ENCODE results near the gene OR2V2.
"Not testable (repeated sequence)": the region's sequence is repeated elsewhere in the genome, so short reads cannot be mapped to it uniquely, and the experiment has no call there.

OR2V2 gene

GRCh38 chr5:181127907-181128626 lies 19.3 kb upstream of the OR2V2 start:
- Histone ChIP-seq H3K23ac (ENCODE audit: low read length) (no peak overlapping the region), H4K8ac (ENCODE audit: low read depth, low read length) (no peak overlapping the region)

GRCh38 chr5:181129601-181130000 lies 17.8 kb upstream of the OR2V2 start:
- H3K4me3 ChIP-seq (ENCODE audit: low read length), result no peak overlapping the region
- H3K4me2 ChIP-seq (ENCODE audit: low read length), result no peak overlapping the region
- H4K5ac ChIP-seq (ENCODE audit: low read length), result no peak overlapping the region
- no peak for DNase-seq
- H3K4me1 ChIP-seq (ENCODE audit: control insufficient read depth, low read depth, low read length), result no peaks in the 10 kb centered on the region
- no peaks in the 10 kb centered on the region for H3K36me3 ChIP-seq (ENCODE audit: control insufficient read depth, insufficient read depth, low read length)
- H2BK15ac ChIP-seq (replicated peaks; ENCODE audit: low read depth), result no peak overlapping the region
- no peak overlapping the region for H3K18ac ChIP-seq (ENCODE audit: low read length)
- H2AK5ac ChIP-seq (ENCODE audit: low read length), result no peak overlapping the region
- WGBS (ENCODE audit: extremely low coverage, insufficient coverage, low lambda C conversion rate), result no CpG with 5 or more reads among the region's 7 CpGs
- H2BK5ac ChIP-seq (ENCODE audit: low read length), result no peak overlapping the region
- no peak overlapping the region for H2BK120ac ChIP-seq (ENCODE audit: low read depth, low read length)
- no peak overlapping the region for H3K23ac ChIP-seq (ENCODE audit: low read length)
- no peaks in the 10 kb centered on the region for H3K79me2 ChIP-seq (ENCODE audit: control insufficient read depth, insufficient read depth, low read length)
- no peaks in the 10 kb centered on the region for H3K27me3 ChIP-seq (ENCODE audit: insufficient read depth, low read length, poor library complexity)
- no peak overlapping the region for H3K9ac ChIP-seq (ENCODE audit: low read length)
- no peak overlapping the region for H3K56ac ChIP-seq (ENCODE audit: low read length)
- no peak overlapping the region for H3K4ac ChIP-seq (ENCODE audit: low read depth, low read length)
- H3K79me1 ChIP-seq (ENCODE audit: low read length), result no peaks in the 10 kb centered on the region
- H4K8ac ChIP-seq (ENCODE audit: low read depth, low read length), result no peak overlapping the region
- H3K27ac ChIP-seq (ENCODE audit: low read depth, low read length), result no peak overlapping the region

More at GRCh38 chr5:181127907-181128626, 19.3 kb upstream of the OR2V2 start:
- Histone ChIP-seq H3K79me1 (ENCODE audit: low read length) (no peaks in the 10 kb centered on the region), H3K9ac (ENCODE audit: low read length) (no peak overlapping the region), H3K4me2 (ENCODE audit: low read length) (no peak overlapping the region), H3K27me3 (ENCODE audit: insufficient read depth, low read length, poor library complexity) (no peaks in the 10 kb centered on the region), H2BK120ac (ENCODE audit: low read depth, low read length) (no peak overlapping the region), H3K4me1 (ENCODE audit: control insufficient read depth, low read depth, low read length) (no peaks in the 10 kb centered on the region), H3K36me3 (ENCODE audit: control insufficient read depth, insufficient read depth, low read length) (no peaks in the 10 kb centered on the region), H3K4ac (ENCODE audit: low read depth, low read length) (no peak overlapping the region), H3K27ac (ENCODE audit: low read depth, low read length) (no peak overlapping the region), H3K56ac (ENCODE audit: low read length) (no peak overlapping the region), H2BK15ac (replicated peaks; ENCODE audit: low read depth) (no peak overlapping the region), H3K4me3 (ENCODE audit: low read length) (no peak overlapping the region), H4K5ac (ENCODE audit: low read length) (no peak overlapping the region), H3K79me2 (ENCODE audit: control insufficient read depth, insufficient read depth, low read length) (no peaks in the 10 kb centered on the region), H2AK5ac (ENCODE audit: low read length) (no peak overlapping the region), H3K18ac (ENCODE audit: low read length) (no peak overlapping the region), H2BK5ac (ENCODE audit: low read length) (no peak overlapping the region)
- DNase-seq, result no peak
- WGBS (ENCODE audit: extremely low coverage, insufficient coverage, low lambda C conversion rate), result no CpG with 5 or more reads among the region's 15 CpGs

- not testable (repeated sequence) for H3K27ac ChIP-seq (ENCODE audit: low read depth, low read length); H2BK120ac ChIP-seq (ENCODE audit: low read depth, low read length); H3K79me1 ChIP-seq (ENCODE audit: low read length); H3K56ac ChIP-seq (ENCODE audit: low read length); H4K5ac ChIP-seq (ENCODE audit: low read length); H3K18ac ChIP-seq (ENCODE audit: low read length); H3K27me3 ChIP-seq (ENCODE audit: insufficient read depth, low read length, poor library complexity); H3K4me1 ChIP-seq (ENCODE audit: control insufficient read depth, low read depth, low read length); H2AK5ac ChIP-seq (ENCODE audit: low read length); H3K23ac ChIP-seq (ENCODE audit: low read length); H2BK5ac ChIP-seq (ENCODE audit: low read length); H3K4me2 ChIP-seq (ENCODE audit: low read length); H3K9ac ChIP-seq (ENCODE audit: low read length); DNase-seq; H3K36me3 ChIP-seq (ENCODE audit: control insufficient read depth, insufficient read depth, low read length); H2BK15ac ChIP-seq (replicated peaks; ENCODE audit: low read depth); H3K79me2 ChIP-seq (ENCODE audit: control insufficient read depth, insufficient read depth, low read length); H4K8ac ChIP-seq (ENCODE audit: low read depth, low read length); H3K4ac ChIP-seq (ENCODE audit: low read depth, low read length); H3K4me3 ChIP-seq (ENCODE audit: low read length)
- no CpG with 5 or more reads among the region's 9 CpGs for WGBS (ENCODE audit: extremely low coverage, insufficient coverage, low lambda C conversion rate)
These were observed 17.3 kb upstream of the OR2V2 start for GRCh38 chr5:181130081-181130480.

- Histone ChIP-seq H2BK5ac (ENCODE audit: low read length) (no peak within 1 kb of the TSS), H2BK15ac (replicated peaks; ENCODE audit: low read depth) (no peak within 1 kb of the TSS), H2AK5ac (ENCODE audit: low read length) (no peak within 1 kb of the TSS), H3K9ac (ENCODE audit: low read length) (no peak within 1 kb of the TSS), H3K79me2 (ENCODE audit: control insufficient read depth, insufficient read depth, low read length) (no peaks in the 10 kb centered on the region), H3K56ac (ENCODE audit: low read length) (no peak within 1 kb of the TSS), H3K27me3 (ENCODE audit: insufficient read depth, low read length, poor library complexity) (no peaks in the 10 kb centered on the region), H3K27ac (ENCODE audit: low read depth, low read length) (no peak within 1 kb of the TSS), H3K4me3 (ENCODE audit: low read length) (no peak within 1 kb of the TSS), H2BK120ac (ENCODE audit: low read depth, low read length) (no peak within 1 kb of the TSS), H3K18ac (ENCODE audit: low read length) (no peak within 1 kb of the TSS), H4K8ac (ENCODE audit: low read depth, low read length) (no peak within 1 kb of the TSS), H3K36me3 (ENCODE audit: control insufficient read depth, insufficient read depth, low read length) (no peaks in the 10 kb centered on the region), H3K23ac (ENCODE audit: low read length) (no peak within 1 kb of the TSS), H3K79me1 (ENCODE audit: low read length) (no peaks in the 10 kb centered on the region), H3K4ac (ENCODE audit: low read depth, low read length) (no peak within 1 kb of the TSS), H3K4me2 (ENCODE audit: low read length) (no peak within 1 kb of the TSS), H4K5ac (ENCODE audit: low read length) (no peak within 1 kb of the TSS), H3K4me1 (ENCODE audit: control insufficient read depth, low read depth, low read length) (no peaks in the 10 kb centered on the region)
- WGBS (ENCODE audit: extremely low coverage, insufficient coverage, low lambda C conversion rate), result no CpG with 5 or more reads among the region's 14 CpGs
- no peak for DNase-seq
These were observed 16.4 kb upstream of the OR2V2 start, which contains the start of gene OR2V1 for GRCh38 chr5:181130832-181131496. TSS of gene OR2V1 (minus strand) at chr5:181131169. CDS start at chr5:181125304, 5,865 bp downstream.

- no peak for DNase-seq
- Histone ChIP-seq H2BK15ac (replicated peaks; ENCODE audit: low read depth) (no peak overlapping the region), H3K79me1 (ENCODE audit: low read length) (no peaks in the 10 kb centered on the region), H2BK120ac (ENCODE audit: low read depth, low read length) (no peak overlapping the region), H3K18ac (ENCODE audit: low read length) (no peak overlapping the region), H2BK5ac (ENCODE audit: low read length) (no peak overlapping the region), H2AK5ac (ENCODE audit: low read length) (no peak overlapping the region), H3K4me1 (ENCODE audit: control insufficient read depth, low read depth, low read length) (no peaks in the 10 kb centered on the region), H3K56ac (ENCODE audit: low read length) (no peak overlapping the region), H3K4me3 (ENCODE audit: low read length) (no peak overlapping the region), H3K9ac (ENCODE audit: low read length) (no peak overlapping the region), H3K4ac (ENCODE audit: low read depth, low read length) (no peak overlapping the region), H3K27me3 (ENCODE audit: insufficient read depth, low read length, poor library complexity) (no peaks in the 10 kb centered on the region), H4K8ac (ENCODE audit: low read depth, low read length) (no peak overlapping the region), H3K23ac (ENCODE audit: low read length) (no peak overlapping the region), H3K79me2 (ENCODE audit: control insufficient read depth, insufficient read depth, low read length) (no peaks in the 10 kb centered on the region), H3K36me3 (ENCODE audit: control insufficient read depth, insufficient read depth, low read length) (no peaks in the 10 kb centered on the region), H4K5ac (ENCODE audit: low read length) (no peak overlapping the region), H3K27ac (ENCODE audit: low read depth, low read length) (no peak overlapping the region), H3K4me2 (ENCODE audit: low read length) (no peak overlapping the region)
- WGBS (ENCODE audit: extremely low coverage, insufficient coverage, low lambda C conversion rate), result no CpG with 5 or more reads among the region's 11 CpGs
These were observed 15.9 kb upstream of the OR2V2 start for GRCh38 chr5:181131514-181131913.
